PC-9 (cell line): Measurements from ENCODE around the gene XXYLT1.

ENCODE experiments used
- CTCF ChIP-seq: fragments of 200-600 bp; sonication (generic); conservative IDR thresholded peaks from 2 replicates; pipeline ENCODE4 v1.6.1; 2017; ENCODE audit warnings: mixed run types, antibody characterized with exemption, mild to moderate bottlenecking, moderate library complexity
- EZH2 ChIP-seq: fragments of 200-600 bp; sonication (generic); IDR thresholded peaks from 2 replicates; pipeline ENCODE4 v1.8.0; 2017; ENCODE audit warnings: antibody characterized with exemption, low read depth

- no peak for TF ChIP-seq CTCF
- no peak for TF ChIP-seq EZH2
Measured at GRCh38 chr3:195133462-195133861, 137.5 kb downstream of the XXYLT1 start.
